ENCODE results near the gene ERBIN.

GRCh38 chr5:65895891-65896290 lies 30.5 kb upstream of the ERBIN start:
- TF ChIP-seq CTCF (IDR thresholded peaks at IDR 0.05 in 2 of 3, conservative IDR thresholded peaks at IDR 0.05 in 1 of 3; ENCODE audit: control insufficient read depth in 2 of 3, extremely low read depth in 1 of 3, insufficient read depth in 1 of 3, low read depth in 3 of 3, low read length in 3 of 3) (no peak), POLR2AphosphoS5 (IDR thresholded peaks at IDR 0.05; ENCODE audit: low read length) (no peak), TCF7 (IDR thresholded peaks at IDR 0.05; ENCODE audit: borderline replicate concordance) (no peak), KAT2A (conservative IDR thresholded peaks at IDR 0.05; ENCODE audit: control insufficient read depth, low read depth, low read length) (no peak), BCL3 (IDR thresholded peaks at IDR 0.05; ENCODE audit: borderline replicate concordance, insufficient read depth, low read depth, low read length, poor library complexity, severe bottlenecking) (no peak), EZH2 (IDR thresholded peaks at IDR 0.05; ENCODE audit: borderline replicate concordance, control insufficient read depth, low read depth, low read length) (no peak), POLR2A (IDR thresholded peaks at IDR 0.05; ENCODE audit: low read depth, low read length) (no peak), MTA2 (IDR thresholded peaks at IDR 0.05; ENCODE audit: low read depth) (no peak), RFX5 (IDR thresholded peaks at IDR 0.05; ENCODE audit: low read depth, low read length) (no peak), ZBTB11 (CRISPR knock-in tag; IDR thresholded peaks at IDR 0.05) (no peak), ESRRA (IDR thresholded peaks at IDR 0.05; ENCODE audit: low read length) (no peak), IRF3 (IDR thresholded peaks at IDR 0.05) (no peak)

Data from GM12878 (cell line).